Stimulated activated naive CD4-positive, alpha-beta T cell treated with Interleukin-2 at 50 U/mL for 16 hours (primary cell): ENCODE results near the gene GPD1.
"Not testable (repeated sequence)": the region's sequence is repeated elsewhere in the genome, so short reads cannot be mapped to it uniquely, and the experiment has no call there.

Source experiments
- DNase-seq: peaks from one replicate; lab custom pipeline; 2025; lab: John Stamatoyannopoulos, UW

GPD1 gene

DNA sequence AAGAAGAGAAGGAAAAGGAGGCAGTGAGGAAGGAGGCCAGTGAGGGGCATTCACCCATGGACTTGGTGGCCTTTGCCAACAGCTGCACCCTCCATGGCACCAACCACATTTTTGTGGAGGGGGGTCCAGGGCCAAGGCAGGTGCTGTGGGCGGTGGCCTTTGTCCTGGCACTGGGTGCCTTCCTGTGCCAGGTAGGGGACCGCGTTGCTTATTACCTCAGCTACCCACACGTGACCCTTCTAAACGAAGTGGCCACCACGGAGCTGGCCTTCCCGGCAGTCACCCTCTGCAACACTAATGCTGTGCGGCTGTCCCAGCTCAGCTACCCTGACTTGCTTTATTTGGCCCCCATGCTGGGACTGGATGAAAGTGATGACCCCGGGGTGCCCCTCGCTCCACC lies 30.1 kb upstream of the GPD1 start:
- no peak for DNase-seq

DNA sequence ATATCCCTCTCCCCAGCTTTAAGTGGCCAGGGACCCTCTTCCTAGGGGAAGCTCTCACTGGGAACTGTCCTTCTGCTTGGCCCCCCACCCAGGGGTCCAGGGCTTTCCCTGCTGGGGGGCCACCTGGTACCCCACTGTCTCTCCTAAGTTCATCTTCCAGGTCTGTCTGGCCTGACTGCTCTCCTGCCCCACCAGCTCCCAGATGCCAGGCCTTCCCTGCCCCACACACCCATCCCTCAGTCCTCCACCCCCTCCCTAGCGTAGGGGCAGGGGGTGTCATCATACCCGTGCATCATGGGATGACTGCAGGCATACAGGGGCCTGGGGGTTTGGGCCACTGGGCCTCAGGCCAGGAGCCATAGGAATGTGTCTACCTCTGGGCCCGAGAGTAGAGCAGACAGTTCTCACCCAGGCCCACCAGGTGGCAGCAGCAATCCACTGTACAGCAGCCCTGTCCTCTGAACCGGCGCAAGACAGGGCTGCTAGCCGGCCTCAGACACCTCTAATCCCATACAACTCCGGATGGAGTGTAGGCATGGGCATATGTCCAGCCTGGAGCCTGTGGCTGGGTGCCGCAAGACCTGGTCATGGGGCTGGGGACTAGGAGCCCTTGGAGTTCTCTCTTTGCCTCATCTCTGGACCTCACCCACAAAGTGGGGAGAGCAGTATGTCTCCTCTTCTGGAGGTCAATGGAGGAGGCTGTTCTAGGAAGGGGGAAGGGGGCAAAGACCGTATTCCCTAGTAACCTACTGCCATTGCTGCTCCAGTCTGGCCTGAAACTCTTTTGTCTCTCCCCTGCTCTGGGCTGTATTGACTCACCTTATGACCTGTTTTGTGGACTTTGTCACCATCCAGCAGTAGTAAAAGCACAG lies 28.6 kb upstream of the GPD1 start:
- DNase-seq, result peak; percentile 78

DNA sequence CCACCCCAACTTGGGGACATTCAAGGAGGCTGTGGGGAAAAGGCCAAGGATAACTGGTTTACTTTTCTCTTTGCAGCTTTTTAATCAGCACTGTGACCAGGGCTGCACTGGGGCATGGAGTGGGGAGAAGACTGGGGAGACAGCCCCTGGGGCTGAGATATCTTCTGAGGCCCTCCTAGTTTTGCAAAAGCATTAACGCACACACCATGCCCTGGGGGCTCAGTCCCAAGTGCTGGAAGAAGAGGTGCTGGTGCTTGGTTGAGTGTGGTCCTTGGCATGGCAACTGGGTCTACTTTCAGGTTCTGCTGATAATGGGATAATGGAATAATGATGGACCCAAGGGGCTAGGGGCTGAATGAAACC lies 28.0 kb upstream of the GPD1 start:
- DNase-seq, result no peak

DNA sequence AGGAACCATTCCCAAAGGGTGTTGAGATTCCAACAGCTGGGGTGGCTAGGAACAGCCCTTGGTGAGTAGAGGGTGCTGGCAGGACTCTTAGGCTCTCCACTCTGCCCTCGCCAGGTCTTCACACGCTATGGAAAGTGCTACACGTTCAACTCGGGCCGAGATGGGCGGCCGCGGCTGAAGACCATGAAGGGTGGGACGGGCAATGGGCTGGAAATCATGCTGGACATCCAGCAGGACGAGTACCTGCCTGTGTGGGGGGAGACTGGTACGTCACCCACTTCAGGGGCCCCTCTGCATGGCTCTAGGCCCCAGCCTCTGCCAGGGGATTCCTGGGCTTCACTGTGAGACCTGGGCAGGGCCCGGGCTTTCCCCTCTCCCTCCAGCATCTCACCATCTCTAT lies 26.7 kb upstream of the GPD1 start:
- no peak for DNase-seq

DNA sequence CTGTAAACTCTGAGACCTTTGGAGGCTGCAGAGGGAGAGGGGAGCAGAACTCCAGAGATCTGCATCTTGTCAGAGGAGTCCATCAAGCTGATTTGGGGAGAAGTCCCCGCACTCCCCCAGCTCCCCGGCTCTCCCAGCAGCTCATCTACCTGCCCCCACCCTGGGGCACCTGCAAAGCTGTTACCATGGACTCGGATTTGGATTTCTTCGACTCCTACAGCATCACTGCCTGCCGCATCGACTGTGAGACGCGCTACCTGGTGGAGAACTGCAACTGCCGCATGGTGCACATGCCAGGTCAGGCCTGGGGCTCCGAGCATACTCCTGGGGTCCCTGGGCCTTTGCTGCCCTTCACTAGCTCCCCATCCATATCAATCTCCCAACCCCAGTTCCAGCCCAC lies 25.5 kb upstream of the GPD1 start:
- no peak for DNase-seq

DNA sequence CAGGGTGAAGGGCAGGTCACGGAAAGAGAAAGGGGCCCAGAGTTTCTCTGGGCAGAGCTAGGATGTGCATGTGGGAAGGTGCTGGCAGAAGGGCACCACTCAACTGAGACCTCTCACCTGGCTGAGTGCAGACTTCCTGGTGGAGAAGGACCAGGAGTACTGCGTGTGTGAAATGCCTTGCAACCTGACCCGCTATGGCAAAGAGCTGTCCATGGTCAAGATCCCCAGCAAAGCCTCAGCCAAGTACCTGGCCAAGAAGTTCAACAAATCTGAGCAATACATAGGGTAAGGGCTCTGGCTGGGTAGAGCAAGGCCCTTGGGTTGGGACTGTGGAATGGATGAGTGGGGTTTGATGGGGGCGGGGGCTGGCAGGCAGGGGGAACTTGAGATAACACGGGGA lies 24.0 kb upstream of the GPD1 start:
- DNase-seq, result no peak

DNA sequence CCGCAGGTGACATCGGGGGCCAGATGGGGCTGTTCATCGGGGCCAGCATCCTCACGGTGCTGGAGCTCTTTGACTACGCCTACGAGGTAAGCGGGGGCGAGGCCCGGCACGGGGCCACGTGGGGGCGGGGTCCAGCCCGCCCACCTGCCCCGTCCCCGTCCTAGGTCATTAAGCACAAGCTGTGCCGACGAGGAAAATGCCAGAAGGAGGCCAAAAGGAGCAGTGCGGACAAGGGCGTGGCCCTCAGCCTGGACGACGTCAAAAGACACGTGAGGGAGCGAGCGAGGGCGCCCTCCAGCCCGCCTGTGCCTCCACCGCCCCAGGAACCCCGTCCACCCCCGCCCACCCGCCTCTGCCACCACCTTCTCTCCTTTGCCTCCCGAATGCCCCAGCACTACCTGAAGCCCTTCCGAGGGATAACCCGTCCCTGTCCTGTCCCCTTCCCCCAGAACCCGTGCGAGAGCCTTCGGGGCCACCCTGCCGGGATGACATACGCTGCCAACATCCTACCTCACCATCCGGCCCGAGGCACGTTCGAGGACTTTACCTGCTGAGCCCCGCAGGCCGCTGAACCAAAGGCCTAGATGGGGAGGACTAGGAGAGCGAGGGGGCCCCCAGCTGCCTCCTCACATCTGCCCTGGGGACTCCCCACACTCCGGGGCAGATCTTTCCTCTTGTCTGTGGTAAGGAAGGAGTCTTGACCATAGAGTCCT lies 22.6 kb upstream of the GPD1 start:
- no peak for DNase-seq

DNA sequence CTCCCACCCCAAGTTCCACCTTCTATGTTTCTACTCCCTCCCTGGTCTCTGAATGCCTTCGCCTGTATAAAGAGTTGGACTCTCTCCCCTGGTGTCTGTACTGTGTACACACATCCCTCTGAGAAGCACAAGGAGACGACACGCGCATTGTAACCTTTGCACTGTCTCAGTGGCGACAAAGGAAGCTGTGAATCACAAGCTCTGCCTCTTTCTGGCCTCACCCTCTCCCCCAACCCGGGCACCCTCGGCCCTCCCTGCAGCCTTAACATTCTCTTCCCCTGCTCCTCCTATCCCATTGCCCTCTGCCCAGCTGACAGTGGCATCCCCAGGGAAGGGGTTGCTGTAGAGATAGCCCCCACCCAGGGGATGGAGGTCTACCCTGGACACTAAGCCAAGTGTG lies 21.2 kb upstream of the GPD1 start:
- no peak for DNase-seq

DNA sequence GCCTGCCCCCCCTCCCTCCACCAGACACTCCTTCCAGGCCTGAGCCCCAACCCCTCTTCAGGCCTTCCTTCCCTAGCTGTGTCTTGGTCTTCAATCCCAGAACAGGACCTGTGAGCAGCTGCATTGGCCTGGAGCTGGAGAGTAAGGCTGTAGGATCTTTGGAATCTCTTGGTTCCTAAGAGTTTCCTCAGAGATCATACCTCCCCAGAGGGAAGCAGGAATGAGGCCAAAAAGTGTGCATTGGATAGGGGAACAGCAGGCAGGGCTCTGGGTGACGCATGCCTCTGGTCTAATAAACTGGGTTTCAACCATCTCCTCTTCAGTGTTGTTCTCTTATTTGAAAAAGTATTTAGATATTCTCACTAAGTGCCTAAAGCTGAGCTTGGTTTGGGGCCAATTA lies 20.5 kb upstream of the GPD1 start:
- no peak for DNase-seq

DNA sequence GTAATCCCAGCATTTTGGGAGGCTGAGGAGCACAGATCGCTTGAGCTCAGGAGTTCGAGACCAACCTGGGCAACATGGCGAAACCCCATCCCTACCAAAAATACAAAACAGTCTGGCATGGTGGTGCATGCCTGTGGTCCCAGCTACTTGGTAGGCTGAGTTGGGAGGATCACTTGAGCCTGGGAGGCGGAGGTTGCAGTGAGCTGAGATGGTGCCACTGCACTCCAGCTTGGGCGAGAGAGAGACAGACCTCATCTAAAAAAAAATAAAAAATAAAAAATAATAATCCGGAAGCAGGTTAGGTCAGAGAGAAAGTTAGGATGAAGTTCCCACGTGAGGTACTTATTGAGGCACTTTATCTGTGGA lies 19.4 kb upstream of the GPD1 start:
- DNase-seq, result not testable (repeated sequence)

DNA sequence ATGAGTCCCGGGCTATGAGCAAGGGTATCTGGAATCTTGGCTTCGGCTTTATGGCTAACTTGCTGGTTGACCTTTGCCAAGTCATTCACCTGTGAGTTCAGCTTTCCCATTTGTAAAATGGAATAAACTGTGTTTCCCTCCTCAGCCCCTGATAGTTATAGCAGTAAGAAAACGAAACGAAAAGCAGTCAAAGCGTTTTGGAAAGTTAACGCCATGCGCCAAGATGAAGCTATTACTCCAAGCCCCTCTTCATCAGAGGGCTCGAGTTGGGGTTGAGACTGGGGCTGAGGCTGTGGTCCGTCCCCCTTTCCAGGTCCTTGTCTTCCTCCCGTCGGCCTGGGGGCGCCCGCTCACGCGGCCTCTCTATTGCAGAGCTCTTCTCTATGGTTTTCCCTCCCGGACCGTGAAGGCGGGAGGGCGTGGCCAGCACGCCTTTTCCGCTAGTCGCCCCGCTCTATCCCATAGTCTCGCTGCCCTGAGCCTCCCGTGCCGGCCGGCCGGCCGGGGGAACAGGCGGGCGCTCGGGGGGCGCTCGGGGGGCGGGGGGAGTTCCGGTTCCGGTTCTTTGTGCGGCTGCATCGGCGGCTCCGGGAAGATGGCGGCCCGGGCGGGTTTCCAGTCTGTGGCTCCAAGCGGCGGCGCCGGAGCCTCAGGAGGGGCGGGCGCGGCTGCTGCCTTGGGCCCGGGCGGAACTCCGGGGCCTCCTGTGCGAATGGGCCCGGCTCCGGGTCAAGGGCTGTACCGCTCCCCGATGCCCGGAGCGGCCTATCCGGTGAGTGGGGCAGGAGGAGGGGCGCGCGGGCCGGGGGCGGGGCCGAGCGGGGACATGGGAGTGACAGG lies 18.8 kb upstream of the GPD1 start, which contains the start of gene SMARCD1:
TSS of gene SMARCD1 (plus strand) at position 568 of the 840 bp plus-strand sequence. CDS start at position 596, 28 bp downstream.
- peak; percentile 84 for DNase-seq

DNA sequence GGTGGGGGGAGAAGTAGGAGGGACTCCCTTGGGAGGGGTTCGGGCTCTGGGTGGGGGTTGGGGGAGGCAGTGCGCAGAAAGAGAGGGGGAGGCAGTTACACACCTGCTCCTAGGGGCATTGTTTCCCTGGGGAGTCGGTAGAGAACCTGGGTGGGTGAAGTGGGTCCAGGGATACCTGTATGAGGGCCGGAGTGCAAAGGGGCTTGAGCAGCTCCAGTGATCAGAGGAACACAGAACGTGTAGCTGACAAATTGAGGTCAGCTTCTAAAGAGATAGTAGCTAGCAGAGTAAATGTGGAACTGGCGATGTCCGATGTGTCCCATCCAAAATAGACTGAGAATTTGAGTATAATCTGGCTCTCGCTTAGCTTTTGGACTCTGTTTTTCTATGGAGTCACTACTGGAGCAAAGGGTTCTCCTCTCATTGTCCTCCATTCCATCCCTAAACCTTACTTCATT lies 18.2 kb upstream of the GPD1 start:
- no peak for DNase-seq

DNA sequence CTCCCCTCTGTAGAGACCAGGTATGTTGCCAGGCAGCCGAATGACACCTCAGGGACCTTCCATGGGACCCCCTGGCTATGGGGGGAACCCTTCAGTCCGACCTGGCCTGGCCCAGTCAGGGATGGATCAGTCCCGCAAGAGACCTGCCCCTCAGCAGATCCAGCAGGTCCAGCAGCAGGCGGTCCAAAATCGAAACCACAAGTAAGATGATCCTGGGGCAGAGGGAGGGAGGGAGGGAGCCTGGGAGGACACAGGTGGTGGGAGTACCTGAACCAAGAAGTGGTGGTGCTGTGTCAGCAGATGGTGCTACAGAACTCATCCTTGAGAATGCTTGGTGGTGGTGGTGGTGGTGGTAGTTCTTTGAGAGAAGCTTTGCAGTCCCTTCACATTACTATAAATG lies 17.7 kb upstream of the GPD1 start:
- no peak for DNase-seq

DNA sequence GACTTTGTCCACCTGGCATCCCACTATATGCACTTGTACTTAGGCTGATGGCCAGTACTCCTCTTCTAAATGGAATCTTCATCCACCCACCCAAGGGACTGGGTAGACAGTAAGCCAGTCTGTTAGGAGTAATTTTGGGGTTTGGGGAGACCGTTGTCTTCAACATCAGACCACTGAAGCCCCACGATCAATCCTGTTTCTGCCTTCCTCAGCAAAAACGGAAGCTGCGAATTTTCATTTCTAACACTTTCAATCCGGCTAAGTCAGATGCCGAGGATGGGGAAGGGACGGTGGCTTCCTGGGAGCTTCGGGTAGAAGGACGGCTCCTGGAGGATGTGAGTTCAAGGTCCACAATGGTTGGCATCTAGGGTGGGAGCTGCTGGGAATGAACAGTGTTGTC lies 16.7 kb upstream of the GPD1 start:
- DNase-seq, result no peak

DNA sequence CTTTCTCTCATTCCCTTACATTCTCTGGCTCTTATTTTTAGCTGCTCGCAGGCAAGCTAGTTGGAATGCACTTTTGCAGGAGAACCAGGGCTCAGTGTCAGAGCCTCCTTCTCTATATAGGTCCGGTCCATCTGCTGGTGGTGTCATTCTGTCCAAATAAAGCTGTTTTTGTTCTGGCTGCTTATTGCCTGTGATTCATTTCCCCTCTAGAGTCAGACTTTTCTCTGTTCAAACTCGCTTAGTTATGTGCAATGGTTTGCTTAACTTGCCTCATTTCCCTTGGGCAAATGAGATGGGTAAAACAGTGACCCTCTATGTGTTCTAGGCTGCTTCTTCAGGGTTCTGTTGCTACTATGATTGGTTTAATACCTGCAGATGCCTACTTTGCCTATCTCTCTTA lies 15.8 kb upstream of the GPD1 start:
- no peak for DNase-seq

DNA sequence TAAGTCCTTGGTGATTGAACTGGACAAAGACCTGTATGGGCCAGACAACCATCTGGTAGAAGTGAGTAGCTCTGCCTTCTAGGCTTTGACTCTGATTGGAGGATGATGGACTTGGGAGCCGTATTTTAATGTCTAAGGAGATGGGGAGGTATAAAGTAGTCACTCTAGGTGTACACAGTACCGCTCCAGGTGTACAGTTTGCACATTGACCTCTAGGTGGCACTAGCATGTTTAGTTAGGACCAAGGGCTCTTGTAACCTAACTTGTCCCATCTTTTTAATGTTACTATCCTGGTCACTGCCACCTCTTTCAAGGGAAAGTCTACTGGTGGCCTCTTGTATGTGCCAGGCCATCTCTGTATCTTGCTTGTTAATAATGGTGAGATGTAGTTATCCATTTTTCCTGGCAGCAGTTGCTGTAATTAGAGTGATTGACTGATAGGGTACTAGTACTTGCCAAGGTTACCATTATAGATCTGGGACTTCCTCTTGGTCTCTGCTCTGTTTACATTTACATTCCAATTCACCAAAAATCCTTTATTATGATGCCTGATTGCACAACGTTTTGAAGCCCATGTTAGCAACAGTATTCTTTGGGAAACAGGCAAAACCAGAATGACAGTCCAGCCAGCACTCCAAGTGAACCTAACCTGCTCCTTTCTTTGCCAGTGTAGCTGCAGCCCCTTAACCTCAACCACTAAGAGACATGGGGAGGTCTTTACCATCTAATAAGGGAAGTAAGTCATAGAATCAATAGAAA lies 15.1 kb upstream of the GPD1 start:
- DNase-seq, result peak; percentile 43

DNA sequence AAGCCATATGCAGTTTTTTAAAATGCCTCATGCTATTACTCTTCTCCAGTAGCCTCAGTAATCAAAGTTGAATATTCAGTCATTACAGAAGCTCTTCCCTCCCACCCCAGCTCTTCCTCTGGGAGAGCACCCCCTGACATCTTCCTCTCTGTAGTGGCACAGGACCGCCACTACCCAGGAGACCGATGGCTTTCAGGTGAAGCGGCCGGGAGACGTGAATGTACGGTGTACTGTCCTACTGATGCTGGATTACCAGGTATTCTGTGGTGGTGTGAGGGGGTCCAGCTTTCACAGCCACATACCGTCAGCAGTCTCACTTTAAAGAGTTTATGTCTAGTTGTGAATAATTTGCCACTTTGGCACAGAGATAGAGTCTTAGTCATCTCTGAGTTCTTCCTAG lies 14.1 kb upstream of the GPD1 start:
- DNase-seq, result no peak

DNA sequence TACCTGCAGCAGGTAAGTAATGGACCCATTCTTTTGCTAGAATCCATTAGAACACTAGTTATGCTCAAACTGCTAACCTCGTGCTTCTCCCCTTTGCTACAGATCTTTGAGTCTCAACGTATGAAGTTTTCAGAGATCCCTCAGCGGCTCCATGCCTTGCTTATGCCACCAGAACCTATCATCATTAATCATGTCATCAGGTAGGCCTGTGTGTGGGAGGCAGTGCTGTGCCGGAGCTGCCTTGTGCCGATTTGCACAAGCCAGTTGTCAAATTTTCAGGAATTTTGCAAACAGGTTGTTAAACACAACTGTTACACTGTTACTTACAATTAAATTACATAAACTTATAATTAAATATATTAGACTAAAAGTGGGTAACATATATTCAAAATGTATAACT lies 13.4 kb upstream of the GPD1 start:
- DNase-seq, result no peak

DNA sequence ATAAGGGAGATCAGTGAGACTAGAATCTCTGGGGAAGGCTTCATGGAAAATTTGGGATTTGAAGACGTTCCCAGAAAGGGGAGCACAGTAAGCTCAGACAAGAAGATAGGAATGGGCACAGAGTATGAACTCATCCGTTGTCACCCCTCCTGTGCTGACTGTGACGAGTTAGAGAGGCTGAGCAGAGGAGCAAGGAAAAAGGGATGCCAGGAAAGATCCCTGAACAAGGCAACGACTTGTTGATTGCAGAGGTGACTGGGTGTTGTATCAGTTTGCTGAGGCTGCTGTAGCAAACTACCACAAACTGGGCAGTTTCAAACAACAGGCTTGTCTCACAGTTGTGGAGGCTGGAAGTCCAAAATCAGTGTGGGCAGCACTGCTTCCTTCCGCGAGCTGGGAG lies 5.9 kb upstream of the GPD1 start:
- no peak for DNase-seq

DNA sequence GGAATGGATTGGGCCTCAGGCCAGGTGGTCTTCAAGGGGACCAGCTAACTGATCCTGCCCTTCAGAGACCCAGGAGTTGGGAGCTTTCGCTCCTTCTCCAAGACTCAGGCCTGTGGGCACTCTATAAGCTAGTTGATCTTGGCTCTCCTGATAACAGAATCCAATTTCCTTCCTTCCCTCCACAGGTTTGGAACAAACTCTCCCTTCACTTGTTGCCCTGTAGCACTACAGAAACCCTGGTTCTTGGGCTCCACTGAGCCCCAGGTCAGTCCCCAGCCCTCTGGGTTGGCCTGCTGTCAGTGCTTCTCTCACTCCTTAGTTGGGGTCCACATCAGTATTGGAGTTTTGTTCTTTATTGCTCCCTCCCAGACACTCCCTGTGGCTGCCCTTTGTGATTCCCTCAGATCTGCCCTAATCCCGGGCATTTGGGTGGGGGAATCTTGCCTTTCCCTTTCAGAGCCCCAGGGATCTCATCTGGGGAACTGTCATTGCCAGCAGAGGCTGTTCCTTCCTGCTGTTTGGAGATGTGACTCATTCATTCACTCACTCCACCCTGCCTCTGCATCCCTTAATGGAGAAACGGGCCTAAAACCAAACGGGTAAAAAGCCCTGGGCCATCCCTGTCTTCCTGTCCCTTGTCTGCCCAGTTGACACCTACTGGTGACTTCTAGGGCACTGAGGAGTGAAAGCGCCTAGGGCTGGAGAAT lies 4.4 kb upstream of the GPD1 start:
- no peak for DNase-seq

DNA sequence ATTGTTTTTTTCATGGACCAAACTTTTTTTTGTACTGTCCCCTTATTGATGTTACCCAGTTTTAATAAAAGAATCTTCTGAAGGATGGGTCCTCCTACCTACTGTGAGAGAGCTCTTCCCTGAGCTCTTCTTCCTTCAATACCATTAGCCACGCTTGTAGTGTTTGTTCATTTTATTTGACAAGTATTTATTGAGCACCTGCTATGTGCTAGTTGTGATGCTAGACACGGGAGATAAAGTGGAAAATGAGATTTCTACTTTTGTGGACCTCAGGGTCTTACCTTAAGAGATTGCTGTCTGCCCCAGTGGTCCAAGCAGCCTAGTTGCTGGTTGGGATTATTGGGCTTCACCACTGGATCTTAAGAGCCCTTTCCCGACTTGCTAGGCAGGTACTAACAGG lies 3.2 kb upstream of the GPD1 start:
- no peak for DNase-seq
